Mesothelial cell of epicardium (in vitro differentiated cells): Measurements from ENCODE around the gene LRRC45. TPM values are rescaled to one million over a fixed set of nuclear protein-coding genes. Genes with fewer than 3 reads are reported as not detected.

Source experiments
- DNase-seq, 2 experiments: peaks; one replicate each; pipeline ENCODE4 v3.0.0; 2021; ENCODE audit warnings: low spot score in 2 of 2; ENCODE audit not compliant: unreplicated experiment in 2 of 2
- H3K27ac Mint-ChIP-seq: 2 replicates; pipeline ENCODE4 v1.8.0; 2021; ENCODE audit warnings: mixed read lengths
- H3K27me3 Mint-ChIP-seq: 2 replicates; pipeline ENCODE4 v1.8.0; 2021; ENCODE audit warnings: low read depth, mixed read lengths
- H3K36me3 Mint-ChIP-seq: 2 replicates; pipeline ENCODE4 v1.8.0; 2021; ENCODE audit warnings: mixed read lengths
- H3K4me1 Mint-ChIP-seq: 2 replicates; pipeline ENCODE4 v1.8.0; 2021; ENCODE audit warnings: mixed read lengths
- H3K4me3 Mint-ChIP-seq: 2 replicates; pipeline ENCODE4 v1.8.0; 2021; ENCODE audit warnings: mild to moderate bottlenecking, moderate library complexity, mixed read lengths
- H3K9me3 Mint-ChIP-seq: 2 replicates; pipeline ENCODE4 v1.8.0; 2021; ENCODE audit warnings: mixed read lengths
- CTCF ChIP-seq: fragments of 200-600 bp; sonication (generic); IDR thresholded peaks from one replicate; pipeline ENCODE4 v1.5.0; 2021; ENCODE audit warnings: antibody characterized with exemption; ENCODE audit not compliant: unreplicated experiment
- total RNA-seq: library from RNA; stranded (reverse); gene quantifications from 3 replicates; pipeline ENCODE4 v1.2.1, GENCODE V29; 2021

LRRC45 gene
- total RNA-seq, 1 donor from 2014 or later: 16.9 TPM

- Mint-ChIP-seq H3K27ac (no peak overlapping the region), H3K4me1 (peaks cover 13% of the 10 kb centered on the region), H3K9me3 (no peaks in the 10 kb centered on the region), H3K4me3 (peak overlapping the region; percentile 89), H3K27me3 (no peaks in the 10 kb centered on the region), H3K36me3 (peaks cover 11% of the 10 kb centered on the region)
- DNase-seq: no peak
- no peak for TF ChIP-seq CTCF
Observed at GRCh38 chr17:82049521-82049971, 26.4 kb downstream of the LRRC45 start.

GRCh38 chr17:82050152-82050760 lies 27.2 kb downstream of the LRRC45 start:
- Mint-ChIP-seq H3K4me3 (peak overlapping the region; percentile 89), H3K9me3 (no peaks in the 10 kb centered on the region), H3K27ac (peak overlapping the region; percentile 78), H3K4me1 (peaks cover 13% of the 10 kb centered on the region), H3K36me3 (peaks cover 11% of the 10 kb centered on the region), H3K27me3 (no peaks in the 10 kb centered on the region)
- TF ChIP-seq CTCF: no peak
- DNase-seq: no peak

- peak overlapping the region; percentile 89 for H3K4me3 Mint-ChIP-seq
- H3K36me3 Mint-ChIP-seq: peaks cover 11% of the 10 kb centered on the region
- H3K9me3 Mint-ChIP-seq: no peaks in the 10 kb centered on the region
- no peak for DNase-seq
- no peak for TF ChIP-seq CTCF
- peak overlapping the region; percentile 78 for H3K27ac Mint-ChIP-seq
- H3K27me3 Mint-ChIP-seq: no peaks in the 10 kb centered on the region
- peaks cover 13% of the 10 kb centered on the region for H3K4me1 Mint-ChIP-seq
Observed at GRCh38 chr17:82050761-82051641, 27.9 kb downstream of the LRRC45 start.

- no peaks in the 10 kb centered on the region for H3K9me3 Mint-ChIP-seq
- peak within 1 kb of the TSS; percentile 78 for H3K27ac Mint-ChIP-seq
- peak within 1 kb of the TSS; percentile 89 for H3K4me3 Mint-ChIP-seq
- no peak for TF ChIP-seq CTCF
- H3K4me1 Mint-ChIP-seq: peaks cover 13% of the 10 kb centered on the region
- peaks cover 7% of the 10 kb centered on the region for H3K36me3 Mint-ChIP-seq
- no peaks in the 10 kb centered on the region for H3K27me3 Mint-ChIP-seq
- peak; percentile 70 to 81 for DNase-seq
Observed at GRCh38 chr17:82051776-82052637, 28.9 kb downstream of the LRRC45 start, which contains the start of the genes GPS1 and RFNG. Gene GPS1, plus strand, starts transcription at chr17:82051898. Its CDS starts 34 bp downstream, at chr17:82051932. Gene RFNG, minus strand, starts transcription at chr17:82051811. Its CDS starts 45 bp downstream, at chr17:82051766.

- no peak for TF ChIP-seq CTCF
- H3K4me1 Mint-ChIP-seq: peaks cover 13% of the 10 kb centered on the region
- H3K9me3 Mint-ChIP-seq: no peaks in the 10 kb centered on the region
- DNase-seq: no peak
- peak overlapping the region; percentile 21 for H3K27ac Mint-ChIP-seq
- H3K4me3 Mint-ChIP-seq: peak overlapping the region; percentile 84
- no peaks in the 10 kb centered on the region for H3K27me3 Mint-ChIP-seq
- peaks cover 1% of the 10 kb centered on the region for H3K36me3 Mint-ChIP-seq
Observed at GRCh38 chr17:82052638-82053059, 29.5 kb downstream of the LRRC45 start.
